Sigmoid colon (tissue), 7 donors: Measurements from ENCODE around the gene SNX5. TPM values are rescaled to one million over a fixed set of nuclear protein-coding genes. Genes with fewer than 3 reads are reported as not detected.

Experiments used
- DNase-seq: peaks from one replicate; pipeline ENCODE4 v3.0.0-alpha.2; 2019
- H3K27ac ChIP-seq, 4 donors: fragments of 200-600 bp; sonication (generic); one replicate each; pipeline ENCODE4 v1.5.1; 2016 to 2019; ENCODE audit warnings: mild to moderate bottlenecking in 1 of 4
- H3K27me3 ChIP-seq, 3 donors: fragments of 200-600 bp; sonication (generic); one replicate each; pipeline ENCODE4 v1.5.1; 2019; ENCODE audit warnings: mild to moderate bottlenecking in 1 of 3
- H3K36me3 ChIP-seq, 4 donors: fragments of 200-600 bp; sonication (generic); one replicate each; pipeline ENCODE4 v1.5.1; 2016 to 2019
- H3K4me1 ChIP-seq, 4 donors: fragments of 200-600 bp; sonication (generic); one replicate each; pipeline ENCODE4 v1.5.1; 2017 to 2019
- H3K4me3 ChIP-seq, 4 donors: fragments of 200-600 bp; sonication (generic); one replicate each; pipeline ENCODE4 v1.5.1; 2017 to 2019; ENCODE audit warnings: mild to moderate bottlenecking in 2 of 4, moderate library complexity in 1 of 4
- H3K9me3 ChIP-seq, 4 donors: fragments of 200-600 bp in 3 of 4; sonication (generic) in 3 of 4; one replicate each; pipeline versions ENCODE4 v1.5.1 to v1.6.1; 2013 to 2019
- EP300 ChIP-seq, 4 donors: sonication (generic); formaldehyde crosslinking; IDR thresholded peaks; one replicate each; pipeline ENCODE4 v1.6.1; 2017; ENCODE audit warnings: antibody characterized with exemption in 4 of 4
- POLR2A ChIP-seq, 2 donors: fragments of 450-650 bp; IDR thresholded peaks; one replicate each; pipeline ENCODE4 v1.6.1; 2016; ENCODE audit warnings: antibody characterized with exemption in 2 of 2, mild to moderate bottlenecking in 2 of 2, moderate library complexity in 2 of 2
- POLR2AphosphoS5 ChIP-seq, 4 donors: sonication (generic); formaldehyde crosslinking; IDR thresholded peaks; one replicate each; pipeline ENCODE4 v1.6.1; 2017; ENCODE audit warnings: antibody characterized with exemption in 4 of 4
- WGBS, 2 donors: extraction: QIAGEN DNeasy Blood & Tissue Kit; methylation state at CpG; one replicate each; pipeline ENCODE4 v1.1.7; 2013; 5-methylcytosine and 5-hydroxymethylcytosine counted together
- intact Hi-C: fragments of 100-400 bp; cut with DNase I; formaldehyde crosslinking; loops from one replicate; pipeline ENCODE4 v1.15.1; 2023
- polyA plus RNA-seq, 3 donors: library from polyadenylated mRNA; stranded (reverse); fragments of 200-250 nt; gene quantifications; one replicate each; pipeline ENCODE4 v1.2.3, GENCODE V29; 2013
- total RNA-seq, 4 donors: library from RNA; depleted of rRNA; stranded (reverse); fragments of >200 nt; gene quantifications; one replicate each; pipeline ENCODE4 v1.1.0, GENCODE V29; 2016
- TF ChIP-seq, protein P1 (sequence below), 4 experiments: fragments of 450-650 bp in 3 of 4; fragments of 200-600 bp in 1 of 4; IDR thresholded peaks; one replicate each; pipeline ENCODE4 v1.5.1; 2016 to 2019; ENCODE audit warnings: antibody characterized with exemption in 4 of 4, mild to moderate bottlenecking in 3 of 4, moderate library complexity in 2 of 4
- donor health status: healthy with polysubstance abuse.
- donor health status: Bipolar disorder and iron deficiency.
- donor health status: healthy.

The SNX5 gene
- total and polyA plus RNA-seq, 7 donors, result 69.0 to 98.5 (median 79.5) TPM

GRCh38 chr20:17955302-17955701 is 13.3 kb downstream of the SNX5 start:
- Histone ChIP-seq H3K27me3 (no peaks in the 10 kb centered on the region), H3K27ac (no peak overlapping the region), H3K4me1 (peaks cover 0 to 34% (median 33%) of the 10 kb centered on the region in 4 donors), H3K4me3 (no peak overlapping the region), H3K36me3 (peaks cover 24 to 64% (median 42%) of the 10 kb centered on the region in 4 donors), H3K9me3 (no peaks in the 10 kb centered on the region)
- WGBS, 2 donors, result 20 to 36% methylated on average over 3 of the region's 3 CpGs
- DNase-seq, result no peak
- TF ChIP-seq POLR2AphosphoS5 (IDR thresholded peaks at IDR 0.05) (no peak), EP300 (IDR thresholded peaks at IDR 0.05) (no peak), POLR2A (IDR thresholded peaks at IDR 0.05) (no peak)
- TF ChIP-seq, protein P1, sequence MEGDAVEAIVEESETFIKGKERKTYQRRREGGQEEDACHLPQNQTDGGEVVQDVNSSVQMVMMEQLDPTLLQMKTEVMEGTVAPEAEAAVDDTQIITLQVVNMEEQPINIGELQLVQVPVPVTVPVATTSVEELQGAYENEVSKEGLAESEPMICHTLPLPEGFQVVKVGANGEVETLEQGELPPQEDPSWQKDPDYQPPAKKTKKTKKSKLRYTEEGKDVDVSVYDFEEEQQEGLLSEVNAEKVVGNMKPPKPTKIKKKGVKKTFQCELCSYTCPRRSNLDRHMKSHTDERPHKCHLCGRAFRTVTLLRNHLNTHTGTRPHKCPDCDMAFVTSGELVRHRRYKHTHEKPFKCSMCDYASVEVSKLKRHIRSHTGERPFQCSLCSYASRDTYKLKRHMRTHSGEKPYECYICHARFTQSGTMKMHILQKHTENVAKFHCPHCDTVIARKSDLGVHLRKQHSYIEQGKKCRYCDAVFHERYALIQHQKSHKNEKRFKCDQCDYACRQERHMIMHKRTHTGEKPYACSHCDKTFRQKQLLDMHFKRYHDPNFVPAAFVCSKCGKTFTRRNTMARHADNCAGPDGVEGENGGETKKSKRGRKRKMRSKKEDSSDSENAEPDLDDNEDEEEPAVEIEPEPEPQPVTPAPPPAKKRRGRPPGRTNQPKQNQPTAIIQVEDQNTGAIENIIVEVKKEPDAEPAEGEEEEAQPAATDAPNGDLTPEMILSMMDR (IDR thresholded peaks at IDR 0.05), result no peak
- intact Hi-C loops, result no loop called here

DNA sequence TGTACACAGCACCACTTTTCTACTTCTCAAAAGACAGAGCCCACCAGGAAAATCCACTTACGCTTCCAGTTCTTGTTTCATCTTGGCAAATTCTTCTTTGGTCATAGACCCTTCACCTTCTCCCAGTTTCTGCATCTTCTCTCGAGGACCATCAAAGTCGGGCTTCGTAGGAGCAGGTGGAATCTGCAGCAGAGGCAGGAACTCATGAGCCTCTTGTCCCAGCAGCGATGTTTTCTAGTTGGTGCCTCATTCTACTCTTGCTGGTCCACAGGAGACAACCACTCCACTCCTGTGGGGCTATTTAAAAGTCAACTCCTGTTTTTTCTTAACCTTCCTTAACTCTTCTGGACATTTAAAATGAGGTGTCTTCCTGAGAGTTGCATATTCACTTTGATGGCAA is 14.7 kb downstream of the SNX5 start:
- WGBS, 2 donors, result 96% methylated on average over 5 of the region's 5 CpGs
- TF ChIP-seq, protein P1 (IDR thresholded peaks at IDR 0.05), result no peak
- no peak for TF ChIP-seq EP300 (IDR thresholded peaks at IDR 0.05)
- TF ChIP-seq POLR2AphosphoS5 (IDR thresholded peaks at IDR 0.05), result no peak
- no peak for TF ChIP-seq POLR2A (IDR thresholded peaks at IDR 0.05)
- Histone ChIP-seq H3K27ac (no peak overlapping the region), H3K4me3 (no peak overlapping the region), H3K4me1 (peaks cover 0 to 22% (median 19%) of the 10 kb centered on the region in 4 donors), H3K27me3 (no peaks in the 10 kb centered on the region), H3K9me3 (no peaks in the 10 kb centered on the region), H3K36me3 (peaks cover 37 to 78% (median 55%) of the 10 kb centered on the region in 4 donors)
- DNase-seq, result no peak
- intact Hi-C loops, result no loop called here

- Histone ChIP-seq H3K4me1 (peaks cover 0 to 12% (median 10%) of the 10 kb centered on the region in 4 donors), H3K9me3 (no peaks in the 10 kb centered on the region), H3K36me3 (peaks cover 38 to 87% (median 63%) of the 10 kb centered on the region in 4 donors), H3K27me3 (no peaks in the 10 kb centered on the region), H3K4me3 (no peak overlapping the region), H3K27ac (no peak overlapping the region)
- intact Hi-C loops, result no loop called here
- DNase-seq, result no peak
- TF ChIP-seq, protein P1 (IDR thresholded peaks at IDR 0.05), result no peak
- no peak for TF ChIP-seq POLR2AphosphoS5 (IDR thresholded peaks at IDR 0.05)
- TF ChIP-seq POLR2A (IDR thresholded peaks at IDR 0.05), result no peak
- no peak for TF ChIP-seq EP300 (IDR thresholded peaks at IDR 0.05)
- 90 to 94% methylated on average over 8 of the region's 8 CpGs for WGBS, 2 donors
Observed at GRCh38 chr20:17952692-17953684, 15.6 kb downstream of the SNX5 start.

GRCh38 chr20:17951323-17951722 is 17.3 kb downstream of the SNX5 start:
- Histone ChIP-seq H3K27me3 (no peaks in the 10 kb centered on the region), H3K9me3 (no peaks in the 10 kb centered on the region), H3K36me3 (peaks cover 38 to 100% (median 78%) of the 10 kb centered on the region in 4 donors), H3K4me1 (peaks cover 0 to 4% (median 0%) of the 10 kb centered on the region in 4 donors), H3K27ac (no peak overlapping the region), H3K4me3 (no peak overlapping the region)
- no peak for TF ChIP-seq EP300 (IDR thresholded peaks at IDR 0.05)
- no peak for TF ChIP-seq POLR2A (IDR thresholded peaks at IDR 0.05)
- no peak for TF ChIP-seq POLR2AphosphoS5 (IDR thresholded peaks at IDR 0.05)
- TF ChIP-seq, protein P1 (IDR thresholded peaks at IDR 0.05), result no peak
- no peak for DNase-seq
- 73 to 92% methylated on average over 2 of the region's 2 CpGs for WGBS, 2 donors
- intact Hi-C loops, result no loop called here
